ENCODE measurements around the gene ANKS4B. TPM values are rescaled to one million over a fixed set of nuclear protein-coding genes. Genes with fewer than 3 reads are reported as not detected.

ANKS4B gene, protein sequence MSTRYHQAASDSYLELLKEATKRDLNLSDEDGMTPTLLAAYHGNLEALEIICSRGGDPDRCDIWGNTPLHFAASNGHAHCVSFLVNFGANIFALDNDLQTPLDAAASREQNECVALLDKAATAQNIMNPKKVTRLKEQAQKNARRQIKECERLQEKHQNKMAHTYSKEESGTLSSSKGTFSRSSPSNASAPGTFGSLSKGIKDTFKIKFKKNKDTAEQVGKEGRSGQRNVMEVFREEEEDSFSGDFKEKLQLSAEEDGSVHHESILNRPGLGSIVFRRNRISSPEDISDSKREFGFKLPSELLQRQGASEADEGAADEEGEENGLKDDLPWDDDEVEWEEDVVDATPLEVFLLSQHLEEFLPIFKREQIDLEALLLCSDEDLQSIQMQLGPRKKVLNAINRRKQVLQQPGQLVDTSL
- 10 to 100 TPM; 15.9 to 54.7 (median 32.9) TPM for polyA plus RNA-seq
- long read RNA-seq, donor 1 = 0 reads
- long read RNA-seq, donor 2, full-length matches to known transcripts = 6 of 6 reads
- long read RNA-seq, donor 2, partial matches to known transcripts = 0 of 6 reads
- long read RNA-seq, donor 2, other reads (novel, unspliced or antisense) = 0 of 6 reads
- long read RNA-seq, donor 3, full-length matches to known transcripts = 17 of 17 reads
- long read RNA-seq, donor 3, partial matches to known transcripts = 0 of 17 reads
- long read RNA-seq, donor 3, other reads (novel, unspliced or antisense) = 0 of 17 reads
- long read RNA-seq, donor 4 = 0 reads
- long read RNA-seq, donor 5, full-length matches to known transcripts = 1 of 1 reads
- long read RNA-seq, donor 5, partial matches to known transcripts = 0 of 1 reads
- long read RNA-seq, donor 5, other reads (novel, unspliced or antisense) = 0 of 1 reads
- long read RNA-seq, donor 6, full-length matches to known transcripts = 17 of 17 reads
- long read RNA-seq, donor 6, partial matches to known transcripts = 0 of 17 reads
- long read RNA-seq, donor 6, other reads (novel, unspliced or antisense) = 0 of 17 reads
- long read RNA-seq, donor 7 = 0 reads
- long read RNA-seq, donor 8 = 0 reads
- long read RNA-seq, donor 9, full-length matches to known transcripts = 2 of 2 reads
- long read RNA-seq, donor 9, partial matches to known transcripts = 0 of 2 reads
- long read RNA-seq, donor 9, other reads (novel, unspliced or antisense) = 0 of 2 reads
- long read RNA-seq, donor 10, full-length matches to known transcripts = 17 of 17 reads
- long read RNA-seq, donor 10, partial matches to known transcripts = 0 of 17 reads
- long read RNA-seq, donor 10, other reads (novel, unspliced or antisense) = 0 of 17 reads

DNA sequence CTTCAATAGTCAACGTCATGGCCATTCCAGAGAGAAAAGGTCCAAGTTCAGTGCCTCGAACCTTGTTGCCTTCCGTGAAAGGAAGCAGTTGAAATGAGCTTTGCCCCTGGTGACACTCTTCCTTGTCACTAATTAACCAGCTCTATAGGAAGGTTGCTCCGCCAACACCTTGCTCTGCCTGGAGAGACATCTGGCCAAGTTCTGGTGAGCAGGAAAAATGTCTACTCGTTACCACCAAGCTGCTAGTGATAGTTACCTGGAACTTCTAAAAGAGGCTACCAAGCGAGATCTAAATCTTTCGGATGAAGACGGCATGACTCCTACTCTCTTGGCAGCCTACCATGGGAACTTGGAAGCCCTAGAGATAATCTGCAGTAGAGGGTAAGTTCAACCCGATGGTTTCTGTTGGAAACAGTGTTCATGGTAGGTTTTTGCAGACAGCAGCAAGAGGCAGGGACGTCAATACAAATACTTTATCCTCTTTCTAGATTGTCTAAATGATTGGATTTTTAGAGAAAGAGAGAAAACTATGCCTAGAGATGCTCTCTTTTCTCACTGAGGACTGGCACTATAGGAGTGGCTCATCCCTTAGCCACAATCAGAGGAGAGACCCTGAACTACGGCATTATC is at the start of gene ANKS4B:
ANKS4B (plus strand) TSS at position 179 of the 630 bp plus-strand sequence; CDS start at position 218, 39 bp downstream.
- Histone ChIP-seq H3K4me3 (ENCODE audit: low read depth in 1 of 3, low read length in 3 of 3) (peak within 1 kb of the TSS; percentile 44 to 85 (median 63)), H3K27me3 (ENCODE audit: control insufficient read depth in 3 of 3, insufficient read depth in 3 of 3, low read length in 3 of 3) (no peaks in the 10 kb centered on the region), H3K4me1 (ENCODE audit: control insufficient read depth in 3 of 3, insufficient read depth in 2 of 3, low read depth in 1 of 3, low read length in 2 of 3) (peaks cover 0 to 30% (median 3%) of the 10 kb centered on the region in 3 donors), H3K9me3 (ENCODE audit: control insufficient read depth in 2 of 2, insufficient read depth in 1 of 2, low read depth in 1 of 2, low read length in 1 of 2) (no peaks in the 10 kb centered on the region), H3K36me3 (ENCODE audit: control insufficient read depth in 3 of 3, insufficient read depth in 2 of 3, low read depth in 1 of 3, low read length in 3 of 3) (peaks cover 0 to 15% (median 0%) of the 10 kb centered on the region in 3 donors), H3K27ac (ENCODE audit: low read depth in 1 of 3, low read length in 2 of 3) (peak within 1 kb of the TSS; percentile 86 to 92 (median 92))
- DNase-seq (peak; percentile 94 to 98), FAIRE-seq (peak; percentile 67)
- WGBS, 3 donors = 15 to 64% (median 37%) methylated on average over 11 of the region's 11 CpGs

DNA sequence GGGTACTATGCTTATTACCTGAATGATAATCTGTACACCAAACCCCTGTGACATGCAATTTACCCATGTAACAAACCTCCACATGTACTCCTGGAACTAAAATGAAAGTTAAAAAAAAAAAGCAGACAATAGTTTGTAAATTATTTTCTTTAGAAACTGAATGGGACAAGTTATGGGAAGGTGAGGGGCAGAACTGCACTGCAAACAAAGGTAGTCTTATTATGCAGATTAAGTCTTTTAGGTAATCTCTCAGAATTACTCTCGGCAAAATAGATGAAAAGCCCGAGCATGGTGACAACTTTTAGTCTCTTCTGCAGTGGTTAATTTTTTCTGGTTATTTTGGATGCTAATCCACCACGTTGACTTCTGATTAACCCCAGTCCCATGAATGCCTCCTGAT is 49.5 kb upstream of the ANKS4B start:
- DNase-seq (no peak), FAIRE-seq (no peak)
- peaks cover 2 to 21% (median 8%) of the 10 kb centered on the region in 3 donors for H3K36me3 ChIP-seq (ENCODE audit: control insufficient read depth in 3 of 3, insufficient read depth in 2 of 3, low read depth in 1 of 3, low read length in 3 of 3)
- no peak overlapping the region for H3K4me3 ChIP-seq (ENCODE audit: low read depth in 1 of 3, low read length in 3 of 3)
- peaks cover 0 to 2% (median 0%) of the 10 kb centered on the region in 3 donors for H3K4me1 ChIP-seq (ENCODE audit: control insufficient read depth in 3 of 3, insufficient read depth in 2 of 3, low read depth in 1 of 3, low read length in 2 of 3)
- peaks cover 0 to 9% of the 10 kb centered on the region in 2 donors for H3K9me3 ChIP-seq (ENCODE audit: control insufficient read depth in 2 of 2, insufficient read depth in 1 of 2, low read depth in 1 of 2, low read length in 1 of 2)
- 88 to 94% (median 93%) methylated on average over 3 of the region's 3 CpGs for WGBS, 3 donors
- no peaks in the 10 kb centered on the region for H3K27me3 ChIP-seq (ENCODE audit: control insufficient read depth in 3 of 3, insufficient read depth in 3 of 3, low read length in 3 of 3)
- no peak overlapping the region for H3K27ac ChIP-seq (ENCODE audit: low read depth in 1 of 3, low read length in 2 of 3)

DNA sequence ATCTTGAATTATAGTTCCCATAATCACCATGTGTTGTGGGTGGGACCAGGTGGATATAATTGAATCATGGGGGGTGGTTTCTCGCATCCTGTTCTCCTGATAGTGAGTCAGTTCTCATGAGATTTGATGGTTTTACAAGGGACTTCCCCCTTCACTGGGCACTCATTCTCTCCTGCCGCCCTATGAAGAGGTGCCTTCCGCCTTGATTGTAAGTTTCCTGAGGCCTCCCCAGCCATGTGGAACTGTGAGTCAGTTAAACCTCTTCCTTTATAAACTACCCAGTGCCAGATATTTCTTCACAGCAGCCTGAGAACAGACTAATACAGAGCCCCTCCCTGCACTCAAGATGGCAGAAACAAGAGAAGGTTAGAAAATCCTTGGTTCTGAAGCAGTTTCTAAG is 48.7 kb upstream of the ANKS4B start:
- no peaks in the 10 kb centered on the region for H3K27me3 ChIP-seq (ENCODE audit: control insufficient read depth in 3 of 3, insufficient read depth in 3 of 3, low read length in 3 of 3)
- 67 to 87% (median 75%) methylated on average over 3 of the region's 3 CpGs for WGBS, 3 donors
- H3K27ac ChIP-seq (ENCODE audit: low read depth in 1 of 3, low read length in 2 of 3) = no peak overlapping the region
- DNase-seq = no peak
- H3K9me3 ChIP-seq (ENCODE audit: control insufficient read depth in 2 of 2, insufficient read depth in 1 of 2, low read depth in 1 of 2, low read length in 1 of 2) = peaks cover 0 to 9% of the 10 kb centered on the region in 2 donors
- peaks cover 0 to 15% (median 8%) of the 10 kb centered on the region in 3 donors for H3K36me3 ChIP-seq (ENCODE audit: control insufficient read depth in 3 of 3, insufficient read depth in 2 of 3, low read depth in 1 of 3, low read length in 3 of 3)
- H3K4me1 ChIP-seq (ENCODE audit: control insufficient read depth in 3 of 3, insufficient read depth in 2 of 3, low read depth in 1 of 3, low read length in 2 of 3) = peaks cover 0 to 2% (median 0%) of the 10 kb centered on the region in 3 donors
- H3K4me3 ChIP-seq (ENCODE audit: low read depth in 1 of 3, low read length in 3 of 3) = no peak overlapping the region
- no peak for FAIRE-seq

DNA sequence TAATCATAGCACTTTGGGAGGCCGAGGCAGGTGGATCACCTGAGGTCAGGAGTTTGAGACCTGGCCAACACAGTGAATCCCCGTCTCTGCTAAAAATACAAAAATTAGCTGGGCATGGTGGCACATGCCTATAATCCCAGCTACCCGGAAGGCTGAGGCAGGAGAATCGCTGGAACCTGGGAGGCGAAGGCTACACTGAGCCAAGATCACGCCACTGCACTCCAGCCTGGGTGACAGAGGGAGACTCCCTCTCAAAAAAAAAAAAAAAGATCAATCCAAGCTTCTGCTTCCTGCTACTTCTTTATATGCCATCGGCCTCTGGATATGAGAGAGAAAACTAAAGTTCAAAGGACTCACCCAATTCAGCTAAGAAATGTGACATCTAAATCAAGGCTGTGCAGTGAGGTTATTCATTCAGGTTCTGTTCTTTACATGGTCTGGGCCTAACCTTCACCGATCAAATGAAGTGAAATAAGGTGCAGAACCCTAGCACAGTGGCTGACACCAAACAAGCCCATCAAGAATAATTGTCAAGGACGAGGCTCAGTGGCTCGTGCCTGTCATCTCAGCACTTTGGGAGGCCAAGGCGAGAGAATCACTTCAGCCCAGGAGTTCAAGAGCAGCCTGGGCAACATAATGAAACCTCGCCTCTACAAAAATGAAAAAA is 47.7 kb upstream of the ANKS4B start:
- FAIRE-seq (no peak), DNase-seq (no peak)
- H3K4me1 ChIP-seq (ENCODE audit: control insufficient read depth in 3 of 3, insufficient read depth in 2 of 3, low read depth in 1 of 3, low read length in 2 of 3) = peaks cover 0 to 2% (median 0%) of the 10 kb centered on the region in 3 donors
- H3K27me3 ChIP-seq (ENCODE audit: control insufficient read depth in 3 of 3, insufficient read depth in 3 of 3, low read length in 3 of 3) = no peaks in the 10 kb centered on the region
- H3K9me3 ChIP-seq (ENCODE audit: control insufficient read depth in 2 of 2, insufficient read depth in 1 of 2, low read depth in 1 of 2, low read length in 1 of 2) = peaks cover 0 to 9% of the 10 kb centered on the region in 2 donors
- no peak overlapping the region for H3K4me3 ChIP-seq (ENCODE audit: low read depth in 1 of 3, low read length in 3 of 3)
- WGBS, 3 donors = 45 to 83% (median 57%) methylated on average over 12 of the region's 12 CpGs
- peaks cover 0 to 11% (median 2%) of the 10 kb centered on the region in 3 donors for H3K36me3 ChIP-seq (ENCODE audit: control insufficient read depth in 3 of 3, insufficient read depth in 2 of 3, low read depth in 1 of 3, low read length in 3 of 3)
- H3K27ac ChIP-seq (ENCODE audit: low read depth in 1 of 3, low read length in 2 of 3) = no peak overlapping the region

DNA sequence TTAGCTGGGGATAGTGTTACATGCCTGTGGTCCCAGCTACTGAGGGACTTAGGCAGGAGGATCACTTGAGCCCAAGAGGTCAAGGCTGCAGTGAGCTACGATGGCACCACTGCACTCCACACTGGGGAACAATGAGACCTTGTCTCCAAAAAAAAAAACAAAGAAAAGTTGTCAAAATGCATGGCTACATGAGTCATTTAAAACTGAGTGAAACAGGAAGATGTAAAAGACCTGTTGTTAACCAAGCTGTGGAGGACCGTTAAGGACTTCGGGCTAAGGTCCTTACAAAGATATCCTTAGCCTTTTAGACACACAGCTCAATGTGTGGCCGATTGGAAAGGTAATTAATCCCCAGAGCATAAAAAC is 47.2 kb upstream of the ANKS4B start:
- WGBS, 3 donors = 39 to 69% (median 46%) methylated on average over 4 of the region's 4 CpGs

DNA sequence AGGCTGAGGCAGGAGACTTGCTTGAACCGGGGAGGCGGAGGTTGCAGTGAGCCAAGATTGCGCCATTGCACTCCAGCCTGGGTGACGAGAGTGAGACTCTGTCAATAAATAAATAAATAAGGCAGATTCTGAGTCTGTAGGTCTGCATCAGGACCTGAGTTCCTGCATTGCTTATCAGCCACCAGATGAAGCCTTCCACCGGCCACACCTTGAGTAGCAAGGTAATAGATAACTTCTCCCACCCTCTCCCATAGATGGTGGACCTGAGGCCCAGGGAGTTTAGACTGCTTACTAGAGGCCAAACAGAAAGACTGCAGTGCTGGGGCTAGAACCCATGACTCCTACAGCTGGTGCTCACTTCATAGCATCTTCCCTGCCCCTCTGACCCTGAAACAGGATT is 44.2 kb upstream of the ANKS4B start:
- Histone ChIP-seq H3K27ac (ENCODE audit: low read depth in 1 of 3, low read length in 2 of 3) (no peak overlapping the region), H3K4me3 (ENCODE audit: low read depth in 1 of 3, low read length in 3 of 3) (no peak overlapping the region), H3K36me3 (ENCODE audit: control insufficient read depth in 3 of 3, insufficient read depth in 2 of 3, low read depth in 1 of 3, low read length in 3 of 3) (no peaks in the 10 kb centered on the region), H3K4me1 (ENCODE audit: control insufficient read depth in 3 of 3, insufficient read depth in 2 of 3, low read depth in 1 of 3, low read length in 2 of 3) (peaks cover 0 to 2% (median 0%) of the 10 kb centered on the region in 3 donors), H3K9me3 (ENCODE audit: control insufficient read depth in 2 of 2, insufficient read depth in 1 of 2, low read depth in 1 of 2, low read length in 1 of 2) (no peaks in the 10 kb centered on the region), H3K27me3 (ENCODE audit: control insufficient read depth in 3 of 3, insufficient read depth in 3 of 3, low read length in 3 of 3) (no peaks in the 10 kb centered on the region)
- peak; percentile 35 for DNase-seq
- WGBS, 3 donors = 38 to 70% (median 47%) methylated on average over 5 of the region's 5 CpGs
- no peak for FAIRE-seq

More for the DNA sequence above, 47.2 kb upstream of the ANKS4B start:
- DNase-seq = no peak
- Histone ChIP-seq H3K27ac (ENCODE audit: low read depth in 1 of 3, low read length in 2 of 3) (no peak overlapping the region), H3K36me3 (ENCODE audit: control insufficient read depth in 3 of 3, insufficient read depth in 2 of 3, low read depth in 1 of 3, low read length in 3 of 3) (peaks cover 0 to 8% (median 0%) of the 10 kb centered on the region in 3 donors), H3K9me3 (ENCODE audit: control insufficient read depth in 2 of 2, insufficient read depth in 1 of 2, low read depth in 1 of 2, low read length in 1 of 2) (peaks cover 0 to 9% of the 10 kb centered on the region in 2 donors), H3K4me1 (ENCODE audit: control insufficient read depth in 3 of 3, insufficient read depth in 2 of 3, low read depth in 1 of 3, low read length in 2 of 3) (peaks cover 0 to 2% (median 0%) of the 10 kb centered on the region in 3 donors), H3K4me3 (ENCODE audit: low read depth in 1 of 3, low read length in 3 of 3) (no peak overlapping the region), H3K27me3 (ENCODE audit: control insufficient read depth in 3 of 3, insufficient read depth in 3 of 3, low read length in 3 of 3) (no peaks in the 10 kb centered on the region)
- no peak for FAIRE-seq

DNA sequence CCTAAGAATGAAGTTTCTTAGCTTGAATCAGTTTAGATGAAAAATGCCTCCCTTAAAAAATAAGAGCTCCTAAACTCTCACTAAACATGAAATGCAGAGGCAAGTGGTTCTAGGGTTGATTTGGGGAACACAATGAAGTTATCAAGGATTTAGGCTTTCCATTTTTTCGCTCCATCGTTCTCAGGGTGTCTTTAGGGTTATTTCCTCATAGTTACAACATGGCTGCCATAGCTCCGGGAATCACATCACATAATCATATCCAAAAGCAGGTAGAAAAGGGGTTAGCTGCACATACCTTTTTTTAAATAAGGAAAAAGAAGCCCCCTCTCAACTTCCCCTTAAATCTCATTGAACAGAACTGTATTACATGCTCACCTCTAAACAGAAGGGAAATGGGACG is 43.5 kb upstream of the ANKS4B start:
- no peaks in the 10 kb centered on the region for H3K9me3 ChIP-seq (ENCODE audit: control insufficient read depth in 2 of 2, insufficient read depth in 1 of 2, low read depth in 1 of 2, low read length in 1 of 2)
- 85 to 96% (median 90%) methylated on average over 4 of the region's 4 CpGs for WGBS, 3 donors
- H3K27ac ChIP-seq (ENCODE audit: low read depth in 1 of 3, low read length in 2 of 3) = no peak overlapping the region
- FAIRE-seq (no peak), DNase-seq (no peak)
- H3K36me3 ChIP-seq (ENCODE audit: control insufficient read depth in 3 of 3, insufficient read depth in 2 of 3, low read depth in 1 of 3, low read length in 3 of 3) = no peaks in the 10 kb centered on the region
- no peak overlapping the region for H3K4me3 ChIP-seq (ENCODE audit: low read depth in 1 of 3, low read length in 3 of 3)
- H3K27me3 ChIP-seq (ENCODE audit: control insufficient read depth in 3 of 3, insufficient read depth in 3 of 3, low read length in 3 of 3) = peaks cover 0 to 3% (median 0%) of the 10 kb centered on the region in 3 donors
- peaks cover 0 to 2% (median 0%) of the 10 kb centered on the region in 3 donors for H3K4me1 ChIP-seq (ENCODE audit: control insufficient read depth in 3 of 3, insufficient read depth in 2 of 3, low read depth in 1 of 3, low read length in 2 of 3)

Data from small intestine (tissue), 16 donors.